WTC11 (cell line): ENCODE measurements around the gene TNIK. TPM values are rescaled to one million over a fixed set of nuclear protein-coding genes. Genes with fewer than 3 reads are reported as not detected.

Source experiments
- ATAC-seq: fragments of 200-7000 bp; cut with Tn5 transposase; 2 replicates; pipeline ENCODE4 v1.10.0; 2021; ENCODE audit warnings: mild to moderate bottlenecking, moderate library complexity
- CTCF ChIA-PET: fragments of 300-600 bp; sonication (Branson Sonifier 250); formaldehyde crosslinking; loops from one replicate; lab custom pipeline; 2021; ENCODE audit warnings: antibody characterized with exemption; lab: Charles Lee
- POLR2A ChIA-PET: fragments of 350-600 bp; sonication (Branson Sonifier 250); formaldehyde crosslinking; loops from one replicate; lab custom pipeline; 2021; ENCODE audit warnings: antibody characterized with exemption; lab: Charles Lee
- DNase-seq: peaks from one replicate; pipeline ENCODE4 v3.0.0; 2021; ENCODE audit warnings: low spot score
- H3K27ac Mint-ChIP-seq: 2 replicates; pipeline ENCODE4 v1.8.0; 2021; ENCODE audit warnings: mixed read lengths
- H3K27me3 Mint-ChIP-seq: 2 replicates; pipeline ENCODE4 v1.8.0; 2021; ENCODE audit warnings: low read depth, mild to moderate bottlenecking, moderate library complexity, mixed read lengths
- H3K36me3 Mint-ChIP-seq: 2 replicates; pipeline ENCODE4 v1.8.0; 2021; ENCODE audit warnings: mixed read lengths
- H3K4me1 Mint-ChIP-seq: 2 replicates; pipeline ENCODE4 v1.8.0; 2022; ENCODE audit warnings: mixed read lengths
- H3K4me3 Mint-ChIP-seq: 2 replicates; pipeline ENCODE4 v1.8.0; 2021; ENCODE audit warnings: mild to moderate bottlenecking, moderate library complexity, mixed read lengths
- H3K9me3 Mint-ChIP-seq: 2 replicates; pipeline ENCODE4 v1.8.0; 2021; ENCODE audit warnings: mixed read lengths
- ATF1 ChIP-seq: sonication (generic); formaldehyde crosslinking; IDR thresholded peaks from 2 replicates; pipeline ENCODE4 v1.8.1; 2023; ENCODE audit warnings: mild to moderate bottlenecking, moderate library complexity, missing genetic modification reagents
- CBFB ChIP-seq: sonication (generic); formaldehyde crosslinking; IDR thresholded peaks from 2 replicates; pipeline ENCODE4 v1.8.1; 2022; ENCODE audit warnings: mild to moderate bottlenecking, low read depth, missing genetic modification reagents
- CREM ChIP-seq: sonication (generic); formaldehyde crosslinking; IDR thresholded peaks from 2 replicates; pipeline ENCODE4 v1.8.1; 2022; ENCODE audit warnings: mild to moderate bottlenecking, missing genetic modification reagents, moderate library complexity
- EMX1 ChIP-seq: fragments of 250-450 bp; sonication (Bioruptor Pico); IDR thresholded peaks from 2 replicates; pipeline ENCODE4 v1.8.0; 2021; ENCODE audit warnings: mild to moderate bottlenecking
- GTF2I ChIP-seq: fragments of 250-450 bp; sonication (Bioruptor Pico); conservative IDR thresholded peaks from 2 replicates; pipeline ENCODE4 v1.4.0; 2021; ENCODE audit warnings: mild to moderate bottlenecking
- IRF2 ChIP-seq: sonication (generic); formaldehyde crosslinking; IDR thresholded peaks from 2 replicates; pipeline ENCODE4 v1.8.0; 2022; ENCODE audit warnings: low read depth, missing genetic modification reagents, borderline replicate concordance
- NFATC4 ChIP-seq: fragments of 250-450 bp; sonication (Bioruptor Pico); IDR thresholded peaks from 2 replicates; pipeline ENCODE4 v1.9.0; 2021; ENCODE audit warnings: mild to moderate bottlenecking
- NFE2L1 ChIP-seq: sonication (generic); formaldehyde crosslinking; IDR thresholded peaks from 2 replicates; pipeline ENCODE4 v1.8.1; 2023; ENCODE audit warnings: missing genetic modification reagents
- NR2C2 ChIP-seq: sonication (generic); formaldehyde crosslinking; IDR thresholded peaks from 2 replicates; pipeline ENCODE4 v1.8.0; 2022; ENCODE audit warnings: mild to moderate bottlenecking, missing genetic modification reagents
- SMAD3 ChIP-seq: sonication (generic); formaldehyde crosslinking; IDR thresholded peaks from 2 replicates; pipeline ENCODE4 v1.8.0; 2022; ENCODE audit warnings: missing genetic modification reagents, mild to moderate bottlenecking, borderline replicate concordance
- ZNF232 ChIP-seq: sonication (generic); formaldehyde crosslinking; IDR thresholded peaks from 2 replicates; pipeline ENCODE4 v1.8.0; 2022; ENCODE audit warnings: mild to moderate bottlenecking, missing genetic modification reagents
- ZNF263 ChIP-seq: sonication (generic); formaldehyde crosslinking; IDR thresholded peaks from 2 replicates; pipeline ENCODE4 v1.8.1; 2022; ENCODE audit warnings: low read depth, mild to moderate bottlenecking, moderate library complexity, missing genetic modification reagents
- ZNF317 ChIP-seq: sonication (generic); formaldehyde crosslinking; IDR thresholded peaks from 2 replicates; pipeline ENCODE4 v1.8.1; 2023; ENCODE audit warnings: low read depth, mild to moderate bottlenecking, moderate library complexity, missing genetic modification reagents, borderline replicate concordance
- ZNF416 ChIP-seq: fragments of 250-450 bp; sonication (Bioruptor Pico); IDR thresholded peaks from 2 replicates; pipeline ENCODE4 v1.9.0; 2021; ENCODE audit warnings: mild to moderate bottlenecking, inconsistent platforms
- ZNF423 ChIP-seq: fragments of 250-450 bp; sonication (Bioruptor Pico); IDR thresholded peaks from 2 replicates; pipeline ENCODE4 v2.1.2; 2022; ENCODE audit warnings: mild to moderate bottlenecking, moderate library complexity
- ZNF671 ChIP-seq: fragments of 250-450 bp; sonication (Bioruptor Pico); IDR thresholded peaks from 2 replicates; pipeline ENCODE4 v1.8.0; 2021; ENCODE audit warnings: mild to moderate bottlenecking
- total RNA-seq: library from RNA; stranded (reverse); gene quantifications from 3 replicates; pipeline ENCODE4 v1.2.3, GENCODE V29; 2021
- TF ChIP-seq, protein P1 (sequence below): fragments of 250-450 bp; sonication (Bioruptor Pico); IDR thresholded peaks from 2 replicates; pipeline ENCODE4 v1.9.0; 2021; ENCODE audit warnings: mild to moderate bottlenecking, borderline replicate concordance
- TF ChIP-seq, protein P2 (sequence below): sonication (generic); formaldehyde crosslinking; IDR thresholded peaks from 2 replicates; pipeline ENCODE4 v1.8.1; 2023; ENCODE audit warnings: mild to moderate bottlenecking, missing genetic modification reagents
- TF ChIP-seq, protein P3 (sequence below): sonication (generic); formaldehyde crosslinking; IDR thresholded peaks from 2 replicates; pipeline ENCODE4 v1.8.1; 2022; ENCODE audit warnings: mild to moderate bottlenecking, moderate library complexity, missing genetic modification reagents
- TF ChIP-seq, protein P4 (sequence below): fragments of 250-450 bp; sonication (Bioruptor Pico); IDR thresholded peaks from 2 replicates; pipeline ENCODE4 v1.8.0; 2021; ENCODE audit warnings: mild to moderate bottlenecking

The TNIK gene
- total RNA-seq, 1 experiment from 2014 or later = 50.3 TPM

DNA sequence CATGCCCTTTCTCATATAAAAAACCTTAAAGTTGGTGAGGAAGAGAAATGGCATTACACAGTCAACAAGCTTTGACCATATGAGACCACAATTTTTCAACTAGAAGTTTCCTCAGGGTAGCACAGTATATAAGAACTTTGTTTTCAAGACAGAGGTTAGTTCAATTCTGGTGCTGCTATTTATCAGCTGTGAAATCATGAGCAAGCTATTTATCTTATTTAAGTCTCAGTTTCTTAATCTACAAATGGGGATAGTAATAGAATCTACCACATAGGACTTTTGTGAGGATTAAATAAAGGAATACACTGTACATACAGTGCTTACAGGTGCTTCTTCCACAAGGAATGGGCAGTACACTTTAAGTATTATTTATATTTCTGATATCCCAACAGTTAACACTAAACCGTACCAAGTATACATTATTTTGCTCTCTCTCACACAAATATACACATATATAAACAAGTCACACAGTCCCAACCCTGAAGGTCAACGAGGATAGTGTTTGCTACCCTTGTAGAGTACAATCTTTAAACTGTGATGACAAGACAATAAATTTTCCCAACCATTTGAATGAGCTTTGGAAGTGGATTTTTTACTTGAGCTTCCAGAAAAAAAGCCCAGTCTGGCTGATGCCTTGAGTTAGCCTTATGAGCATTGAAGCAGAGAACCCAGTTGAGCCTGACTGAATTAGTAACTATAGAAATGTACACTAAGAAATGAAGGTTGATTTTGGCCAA lies 178.8 kb downstream of the TNIK start:
- no peak for TF ChIP-seq SMAD3 (CRISPR knock-in tag)
- TF ChIP-seq, protein P1, sequence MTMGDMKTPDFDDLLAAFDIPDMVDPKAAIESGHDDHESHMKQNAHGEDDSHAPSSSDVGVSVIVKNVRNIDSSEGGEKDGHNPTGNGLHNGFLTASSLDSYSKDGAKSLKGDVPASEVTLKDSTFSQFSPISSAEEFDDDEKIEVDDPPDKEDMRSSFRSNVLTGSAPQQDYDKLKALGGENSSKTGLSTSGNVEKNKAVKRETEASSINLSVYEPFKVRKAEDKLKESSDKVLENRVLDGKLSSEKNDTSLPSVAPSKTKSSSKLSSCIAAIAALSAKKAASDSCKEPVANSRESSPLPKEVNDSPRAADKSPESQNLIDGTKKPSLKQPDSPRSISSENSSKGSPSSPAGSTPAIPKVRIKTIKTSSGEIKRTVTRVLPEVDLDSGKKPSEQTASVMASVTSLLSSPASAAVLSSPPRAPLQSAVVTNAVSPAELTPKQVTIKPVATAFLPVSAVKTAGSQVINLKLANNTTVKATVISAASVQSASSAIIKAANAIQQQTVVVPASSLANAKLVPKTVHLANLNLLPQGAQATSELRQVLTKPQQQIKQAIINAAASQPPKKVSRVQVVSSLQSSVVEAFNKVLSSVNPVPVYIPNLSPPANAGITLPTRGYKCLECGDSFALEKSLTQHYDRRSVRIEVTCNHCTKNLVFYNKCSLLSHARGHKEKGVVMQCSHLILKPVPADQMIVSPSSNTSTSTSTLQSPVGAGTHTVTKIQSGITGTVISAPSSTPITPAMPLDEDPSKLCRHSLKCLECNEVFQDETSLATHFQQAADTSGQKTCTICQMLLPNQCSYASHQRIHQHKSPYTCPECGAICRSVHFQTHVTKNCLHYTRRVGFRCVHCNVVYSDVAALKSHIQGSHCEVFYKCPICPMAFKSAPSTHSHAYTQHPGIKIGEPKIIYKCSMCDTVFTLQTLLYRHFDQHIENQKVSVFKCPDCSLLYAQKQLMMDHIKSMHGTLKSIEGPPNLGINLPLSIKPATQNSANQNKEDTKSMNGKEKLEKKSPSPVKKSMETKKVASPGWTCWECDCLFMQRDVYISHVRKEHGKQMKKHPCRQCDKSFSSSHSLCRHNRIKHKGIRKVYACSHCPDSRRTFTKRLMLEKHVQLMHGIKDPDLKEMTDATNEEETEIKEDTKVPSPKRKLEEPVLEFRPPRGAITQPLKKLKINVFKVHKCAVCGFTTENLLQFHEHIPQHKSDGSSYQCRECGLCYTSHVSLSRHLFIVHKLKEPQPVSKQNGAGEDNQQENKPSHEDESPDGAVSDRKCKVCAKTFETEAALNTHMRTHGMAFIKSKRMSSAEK (CRISPR knock-in tag) = no peak
- TF ChIP-seq NR2C2 (CRISPR knock-in tag) = no peak
- TF ChIP-seq ZNF232 (CRISPR knock-in tag) = no peak
- TF ChIP-seq, protein P2, sequence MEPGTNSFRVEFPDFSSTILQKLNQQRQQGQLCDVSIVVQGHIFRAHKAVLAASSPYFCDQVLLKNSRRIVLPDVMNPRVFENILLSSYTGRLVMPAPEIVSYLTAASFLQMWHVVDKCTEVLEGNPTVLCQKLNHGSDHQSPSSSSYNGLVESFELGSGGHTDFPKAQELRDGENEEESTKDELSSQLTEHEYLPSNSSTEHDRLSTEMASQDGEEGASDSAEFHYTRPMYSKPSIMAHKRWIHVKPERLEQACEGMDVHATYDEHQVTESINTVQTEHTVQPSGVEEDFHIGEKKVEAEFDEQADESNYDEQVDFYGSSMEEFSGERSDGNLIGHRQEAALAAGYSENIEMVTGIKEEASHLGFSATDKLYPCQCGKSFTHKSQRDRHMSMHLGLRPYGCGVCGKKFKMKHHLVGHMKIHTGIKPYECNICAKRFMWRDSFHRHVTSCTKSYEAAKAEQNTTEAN = no peak
- TF ChIP-seq, protein P3, sequence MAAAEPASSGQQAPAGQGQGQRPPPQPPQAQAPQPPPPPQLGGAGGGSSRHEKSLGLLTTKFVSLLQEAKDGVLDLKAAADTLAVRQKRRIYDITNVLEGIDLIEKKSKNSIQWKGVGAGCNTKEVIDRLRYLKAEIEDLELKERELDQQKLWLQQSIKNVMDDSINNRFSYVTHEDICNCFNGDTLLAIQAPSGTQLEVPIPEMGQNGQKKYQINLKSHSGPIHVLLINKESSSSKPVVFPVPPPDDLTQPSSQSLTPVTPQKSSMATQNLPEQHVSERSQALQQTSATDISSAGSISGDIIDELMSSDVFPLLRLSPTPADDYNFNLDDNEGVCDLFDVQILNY (CRISPR knock-in tag) = no peak
- no peak for TF ChIP-seq EMX1 (CRISPR knock-in tag)
- TF ChIP-seq NFATC4 = no peak
- TF ChIP-seq IRF2 (CRISPR knock-in tag) = no peak
- no peak overlapping the region for H3K4me3 Mint-ChIP-seq
- CTCF ChIA-PET = no interaction called here
- ATAC-seq = no peak
- H3K9me3 Mint-ChIP-seq = no peaks in the 10 kb centered on the region
- DNase-seq = no peak
- no peaks in the 10 kb centered on the region; the same call in 1 of the 2 replicates for H3K27me3 Mint-ChIP-seq
- no peak overlapping the region for H3K27ac Mint-ChIP-seq
- H3K4me1 Mint-ChIP-seq = peaks cover 34% of the 10 kb centered on the region
- H3K36me3 Mint-ChIP-seq = no peaks in the 10 kb centered on the region
- POLR2A ChIA-PET = no interaction called here

DNA sequence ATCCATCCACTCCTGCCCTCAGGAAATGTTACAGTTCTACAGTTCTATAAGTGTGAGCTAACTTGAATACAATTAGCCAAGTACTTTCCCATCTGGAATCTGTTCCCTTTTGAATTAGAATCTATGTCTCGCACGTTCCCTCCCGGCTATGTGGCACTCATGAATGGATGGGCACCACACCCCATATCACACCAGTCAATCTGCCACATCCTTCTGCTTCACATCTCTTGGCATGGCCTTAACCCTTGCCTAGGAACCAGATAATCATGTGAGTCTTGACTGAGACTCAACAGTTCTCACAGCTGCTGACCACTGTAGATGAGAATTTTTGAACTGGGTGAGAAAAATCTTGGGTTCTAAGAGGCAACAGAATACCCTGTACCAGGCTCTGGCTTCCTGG lies 180.2 kb downstream of the TNIK start:
- Mint-ChIP-seq H3K27me3 (no peaks in the 10 kb centered on the region; the same call in 1 of the 2 replicates), H3K9me3 (peaks cover 3% of the 10 kb centered on the region), H3K4me3 (no peak overlapping the region), H3K36me3 (peaks cover 3% of the 10 kb centered on the region; the same call in 1 of the 2 replicates), H3K27ac (no peak overlapping the region), H3K4me1 (peaks cover 37% of the 10 kb centered on the region)
- POLR2A ChIA-PET = no interaction called here
- ATAC-seq = no peak
- TF ChIP-seq ATF1 (CRISPR knock-in tag) (no peak), ZNF263 (CRISPR knock-in tag) (no peak), ZNF671 (CRISPR knock-in tag) (no peak), NFE2L1 (CRISPR knock-in tag) (no peak), ZNF423 (CRISPR knock-in tag) (no peak), CREM (CRISPR knock-in tag) (no peak), NR2C2 (CRISPR knock-in tag) (no peak), GTF2I (CRISPR knock-in tag) (no peak), ZNF416 (CRISPR knock-in tag) (no peak), CBFB (CRISPR knock-in tag) (no peak), ZNF232 (CRISPR knock-in tag) (no peak), ZNF317 (CRISPR knock-in tag) (no peak)
- TF ChIP-seq, protein P3 (CRISPR knock-in tag) = no peak
- TF ChIP-seq, protein P4, sequence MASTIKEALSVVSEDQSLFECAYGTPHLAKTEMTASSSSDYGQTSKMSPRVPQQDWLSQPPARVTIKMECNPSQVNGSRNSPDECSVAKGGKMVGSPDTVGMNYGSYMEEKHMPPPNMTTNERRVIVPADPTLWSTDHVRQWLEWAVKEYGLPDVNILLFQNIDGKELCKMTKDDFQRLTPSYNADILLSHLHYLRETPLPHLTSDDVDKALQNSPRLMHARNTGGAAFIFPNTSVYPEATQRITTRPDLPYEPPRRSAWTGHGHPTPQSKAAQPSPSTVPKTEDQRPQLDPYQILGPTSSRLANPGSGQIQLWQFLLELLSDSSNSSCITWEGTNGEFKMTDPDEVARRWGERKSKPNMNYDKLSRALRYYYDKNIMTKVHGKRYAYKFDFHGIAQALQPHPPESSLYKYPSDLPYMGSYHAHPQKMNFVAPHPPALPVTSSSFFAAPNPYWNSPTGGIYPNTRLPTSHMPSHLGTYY (CRISPR knock-in tag) = no peak
- CTCF ChIA-PET = no interaction called here
- DNase-seq = no peak
